ENCODE measurements around the gene PTPRD.

DNA sequence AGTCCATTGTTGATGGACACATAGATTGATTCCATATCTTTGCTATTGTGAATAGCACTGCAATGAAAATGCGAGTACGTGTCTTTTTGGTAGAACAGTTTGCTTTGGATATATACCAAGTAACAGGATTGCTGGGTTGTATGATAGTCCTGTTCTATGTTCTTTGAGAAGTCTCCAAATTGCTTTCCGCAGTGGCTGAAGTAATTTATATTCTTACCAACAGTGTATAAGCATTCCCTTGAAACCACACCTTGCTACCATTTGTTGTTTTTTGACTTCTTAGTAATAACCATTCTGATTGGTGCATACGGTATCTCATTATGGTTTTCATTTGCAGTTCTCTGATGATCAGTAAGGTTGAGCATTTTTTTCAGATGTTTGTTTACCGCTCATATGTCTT, 792.9 kb downstream of the PTPRD start:
- TF ChIP-seq CTCF (conservative IDR thresholded peaks at IDR 0.05; ENCODE audit: low read length) (no peak), EZH2phosphoT487 (IDR thresholded peaks at IDR 0.05; ENCODE audit: borderline replicate concordance, low read depth, low read length) (no peak)

Measured in OCI-LY7 (cell line).